HL-60 (cell line): ENCODE data around the gene DSCAML1.

ENCODE experiments used
- DNase-seq, 2 experiments: peaks; one replicate each; pipeline ENCODE4 v3.0.0-alpha.2; 2010 to 2020; ENCODE audit warnings: low read depth in 1 of 2, low spot score in 1 of 2
- H3K27ac ChIP-seq: fragments of 250-450 bp; sonication (Bioruptor Pico); replicated peaks from 2 replicates; pipeline ENCODE4 v1.5.1; 2020; ENCODE audit warnings: mild to moderate bottlenecking, moderate library complexity
- H3K27me3 ChIP-seq: fragments of 250-450 bp; sonication (Bioruptor Pico); 2 replicates; pipeline ENCODE4 v1.5.1; 2021; ENCODE audit warnings: mild to moderate bottlenecking, moderate library complexity; ENCODE audit not compliant: insufficient read depth, poor library complexity, severe bottlenecking
- H3K4me3 ChIP-seq: replicated peaks from 2 replicates; pipeline ENCODE4 v1.5.1; 2011; ENCODE audit warnings: mild to moderate bottlenecking, control low read depth, low read length; ENCODE audit not compliant: insufficient read depth
- CTCF ChIP-seq: IDR thresholded peaks from one replicate; pipeline ENCODE4 v1.5.1; 2011; ENCODE audit warnings: low read length, control low read depth, inconsistent platforms; ENCODE audit not compliant: insufficient read depth
- GABPA ChIP-seq: IDR thresholded peaks from 2 replicates; pipeline ENCODE4 v1.6.1; 2012; ENCODE audit warnings: low read depth
- POLR2AphosphoS5 ChIP-seq: IDR thresholded peaks from 2 replicates; pipeline ENCODE4 v1.6.1; 2012; ENCODE audit warnings: low read depth
- REST ChIP-seq: IDR thresholded peaks from 2 replicates; pipeline ENCODE4 v1.6.1; 2012; ENCODE audit warnings: low read depth; ENCODE audit not compliant: insufficient replicate concordance
- SPI1 ChIP-seq: IDR thresholded peaks from 2 replicates; pipeline ENCODE4 v1.6.1; 2012; ENCODE audit warnings: low read depth, mild to moderate bottlenecking, borderline replicate concordance

DSCAML1 gene

GRCh38 chr11:117467770-117468169 lies 329.2 kb downstream of the DSCAML1 start:
- H3K4me3 ChIP-seq = no peak overlapping the region
- no peak overlapping the region for H3K27ac ChIP-seq

GRCh38 chr11:117466966-117467365 lies 330.1 kb downstream of the DSCAML1 start:
- no peak for DNase-seq
- TF ChIP-seq REST = no peak
- no peak for TF ChIP-seq CTCF
- no peak for TF ChIP-seq POLR2AphosphoS5
- no peak for TF ChIP-seq GABPA
- TF ChIP-seq SPI1 = no peak
- Histone ChIP-seq H3K4me3 (no peak overlapping the region), H3K27me3 (no peaks in the 10 kb centered on the region), H3K27ac (no peak overlapping the region)

More at GRCh38 chr11:117467770-117468169, 329.2 kb downstream of the DSCAML1 start:
- no peaks in the 10 kb centered on the region for H3K27me3 ChIP-seq
- TF ChIP-seq REST = no peak
- no peak for TF ChIP-seq SPI1
- no peak for TF ChIP-seq POLR2AphosphoS5
- no peak for TF ChIP-seq CTCF
- no peak for TF ChIP-seq GABPA
- DNase-seq = no peak

- no peak overlapping the region for H3K27ac ChIP-seq
- TF ChIP-seq CTCF (no peak), SPI1 (no peak), GABPA (no peak)
- no peak overlapping the region for H3K4me3 ChIP-seq
- DNase-seq = no peak
- no peaks in the 10 kb centered on the region for H3K27me3 ChIP-seq
Observed at GRCh38 chr11:117465236-117465997, 331.6 kb downstream of the DSCAML1 start.

- Histone ChIP-seq H3K27ac (no peak overlapping the region), H3K27me3 (no peaks in the 10 kb centered on the region), H3K4me3 (no peak overlapping the region)
- no peak for DNase-seq
- TF ChIP-seq CTCF (no peak), POLR2AphosphoS5 (no peak), GABPA (no peak), SPI1 (no peak), REST (no peak)
Observed at GRCh38 chr11:117464778-117465177, 332.2 kb downstream of the DSCAML1 start.
